Testis (tissue), 2 donors: ENCODE data around the gene HSPB9.

ENCODE experiments used
- POLR2A ChIP-seq: fragments of 450-650 bp; IDR thresholded peaks from one replicate; pipeline ENCODE4 v1.6.1; 2017; ENCODE audit warnings: antibody characterized with exemption, mild to moderate bottlenecking, moderate library complexity
- TF ChIP-seq, protein P1 (sequence below), 3 experiments: fragments of 450-650 bp in 2 of 3; fragments of 200-600 bp in 1 of 3; sonication (generic) in 1 of 3; IDR thresholded peaks; one replicate each; pipeline ENCODE4 v1.5.1; 2016 to 2019; ENCODE audit warnings: antibody characterized with exemption in 3 of 3, mild to moderate bottlenecking in 2 of 3, moderate library complexity in 1 of 3

DNA sequence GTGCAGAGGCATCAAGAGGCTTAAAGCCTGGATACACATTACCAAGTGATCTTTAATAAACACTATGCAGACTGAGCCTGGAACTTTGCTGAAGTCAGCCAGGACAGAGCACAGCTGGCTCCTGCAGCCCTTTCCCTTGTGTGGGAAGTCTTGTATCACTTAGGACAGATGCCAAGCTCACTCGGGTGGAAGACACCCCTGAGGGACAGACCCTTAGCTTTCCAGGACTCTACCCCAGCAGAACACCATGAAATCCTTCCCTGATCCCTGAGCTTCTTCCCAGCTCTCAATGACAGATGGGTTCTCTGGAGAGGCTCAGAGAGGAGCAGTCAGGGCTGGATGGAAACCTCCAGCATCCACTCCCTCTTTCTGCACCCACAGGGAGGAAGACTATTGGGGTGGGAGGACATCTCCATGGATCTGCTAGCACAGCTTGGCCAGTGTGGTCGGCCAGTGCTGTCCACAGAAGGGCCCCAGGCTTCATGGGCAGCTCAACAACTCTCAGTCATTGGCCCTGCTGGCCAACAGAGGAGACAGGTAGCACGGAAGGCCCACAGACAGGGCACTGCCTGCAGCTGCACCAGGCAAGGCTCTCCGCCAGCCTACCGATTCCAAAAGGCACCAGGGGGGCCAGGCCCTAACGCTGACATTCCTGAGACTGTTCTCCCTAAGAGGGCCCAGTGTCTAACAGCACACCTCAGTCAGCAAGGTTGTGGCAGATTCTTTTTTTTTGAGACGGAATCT lies 16.3 kb downstream of the HSPB9 start:
- TF ChIP-seq, protein P1, sequence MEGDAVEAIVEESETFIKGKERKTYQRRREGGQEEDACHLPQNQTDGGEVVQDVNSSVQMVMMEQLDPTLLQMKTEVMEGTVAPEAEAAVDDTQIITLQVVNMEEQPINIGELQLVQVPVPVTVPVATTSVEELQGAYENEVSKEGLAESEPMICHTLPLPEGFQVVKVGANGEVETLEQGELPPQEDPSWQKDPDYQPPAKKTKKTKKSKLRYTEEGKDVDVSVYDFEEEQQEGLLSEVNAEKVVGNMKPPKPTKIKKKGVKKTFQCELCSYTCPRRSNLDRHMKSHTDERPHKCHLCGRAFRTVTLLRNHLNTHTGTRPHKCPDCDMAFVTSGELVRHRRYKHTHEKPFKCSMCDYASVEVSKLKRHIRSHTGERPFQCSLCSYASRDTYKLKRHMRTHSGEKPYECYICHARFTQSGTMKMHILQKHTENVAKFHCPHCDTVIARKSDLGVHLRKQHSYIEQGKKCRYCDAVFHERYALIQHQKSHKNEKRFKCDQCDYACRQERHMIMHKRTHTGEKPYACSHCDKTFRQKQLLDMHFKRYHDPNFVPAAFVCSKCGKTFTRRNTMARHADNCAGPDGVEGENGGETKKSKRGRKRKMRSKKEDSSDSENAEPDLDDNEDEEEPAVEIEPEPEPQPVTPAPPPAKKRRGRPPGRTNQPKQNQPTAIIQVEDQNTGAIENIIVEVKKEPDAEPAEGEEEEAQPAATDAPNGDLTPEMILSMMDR (IDR thresholded peaks at IDR 0.05), result no peak
- no peak for TF ChIP-seq POLR2A
